HG02588 (cell line): ENCODE measurements around the gene NQO1.
"Not testable (repeated sequence)": the region's sequence is repeated elsewhere in the genome, so short reads cannot be mapped to it uniquely, and the experiment has no call there.

Experiments
- ATAC-seq: cut with Tn5 transposase; IDR thresholded peaks from one replicate; pipeline ENCODE4 v1.9.1; 2021; ENCODE audit warnings: mild to moderate bottlenecking, moderate library complexity; ENCODE audit not compliant: unreplicated experiment

Gene NQO1

GRCh38 chr16:69744363-69745231 lies 18.2 kb upstream of the NQO1 start:
- ATAC-seq = no peak

GRCh38 chr16:69741951-69742904 lies 15.9 kb upstream of the NQO1 start:
- ATAC-seq = no peak

- no peak for ATAC-seq
Observed at GRCh38 chr16:69741519-69741918, 15.2 kb upstream of the NQO1 start.

- no peak for ATAC-seq
Observed at GRCh38 chr16:69732101-69732500, 5.7 kb upstream of the NQO1 start.

DNA sequence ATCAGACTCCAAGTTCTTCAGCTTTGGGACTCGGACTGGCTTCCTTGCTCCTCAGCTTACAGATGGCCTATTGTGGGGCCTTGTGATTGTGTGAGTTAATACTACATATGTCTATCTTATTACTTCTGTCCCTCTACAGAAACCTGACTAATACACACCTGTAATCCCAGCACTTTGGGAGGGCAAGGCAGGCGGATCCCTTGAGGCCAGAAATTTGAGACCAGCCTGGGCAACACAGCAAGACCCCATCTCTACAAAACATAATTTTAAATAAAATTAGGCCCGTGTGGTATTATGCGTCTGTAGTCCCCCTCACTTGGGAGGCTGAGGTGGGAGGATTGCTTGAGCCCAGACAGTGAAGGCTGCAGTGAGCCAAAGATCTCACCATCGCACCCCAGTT lies 4.9 kb upstream of the NQO1 start:
- not testable (repeated sequence) for ATAC-seq

GRCh38 chr16:69729030-69729429 lies 2.7 kb upstream of the NQO1 start:
- not testable (repeated sequence) for ATAC-seq

DNA sequence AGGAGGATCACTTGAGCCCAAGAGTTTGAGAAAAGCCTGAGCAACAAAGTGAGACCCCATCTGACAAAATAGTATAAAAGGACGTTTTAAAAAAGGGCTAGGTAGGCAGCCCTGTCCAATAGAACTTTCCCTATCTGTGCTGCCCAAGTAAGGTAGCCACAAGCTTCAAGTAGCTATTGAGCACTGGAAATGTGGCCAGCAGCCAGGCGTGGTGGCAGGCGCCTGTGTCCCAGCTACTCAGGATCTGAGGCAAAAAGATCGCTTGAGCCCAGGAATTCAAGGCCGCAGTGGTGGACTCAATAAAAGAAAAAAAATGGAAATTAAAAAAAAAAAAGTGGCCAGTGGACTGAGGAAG lies 1.5 kb upstream of the NQO1 start:
- no peak for ATAC-seq

- no peak for ATAC-seq
Observed at GRCh38 chr16:69725480-69726312, 664 bp downstream of the NQO1 start.

- no peak for ATAC-seq
Observed at GRCh38 chr16:69724981-69725479, 1.3 kb downstream of the NQO1 start.

- no peak for ATAC-seq
Observed at GRCh38 chr16:69724414-69724873, 1.9 kb downstream of the NQO1 start.

DNA sequence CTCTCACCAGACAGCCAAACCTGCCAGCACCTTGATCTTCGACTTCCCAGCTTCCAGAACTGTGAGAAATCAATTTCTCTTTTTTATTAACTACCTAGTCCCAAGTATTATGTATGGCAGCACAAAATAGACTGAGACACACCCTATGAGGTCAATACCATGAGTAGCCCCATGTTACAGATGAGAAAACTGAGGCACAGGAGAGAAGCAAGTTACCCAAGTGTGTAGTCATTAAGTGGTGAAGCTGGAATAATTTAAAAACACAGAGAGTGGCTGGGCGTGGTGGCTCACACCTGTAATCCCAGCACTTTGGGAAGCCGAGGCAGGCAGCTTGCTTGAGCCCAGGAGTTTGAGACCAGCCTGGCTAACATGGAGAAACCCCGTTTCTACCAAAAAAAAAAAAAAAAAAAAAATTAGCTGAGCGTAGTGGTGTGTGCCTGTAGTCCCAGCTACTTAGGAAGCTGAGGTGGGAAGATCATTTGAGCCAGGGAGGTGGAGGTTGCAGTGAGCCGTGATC lies 4.9 kb downstream of the NQO1 start:
- no peak for ATAC-seq

- ATAC-seq = no peak
Observed at GRCh38 chr16:69720822-69721430, 5.4 kb downstream of the NQO1 start.

- no peak for ATAC-seq
Observed at GRCh38 chr16:69718111-69718764, 8.1 kb downstream of the NQO1 start.

DNA sequence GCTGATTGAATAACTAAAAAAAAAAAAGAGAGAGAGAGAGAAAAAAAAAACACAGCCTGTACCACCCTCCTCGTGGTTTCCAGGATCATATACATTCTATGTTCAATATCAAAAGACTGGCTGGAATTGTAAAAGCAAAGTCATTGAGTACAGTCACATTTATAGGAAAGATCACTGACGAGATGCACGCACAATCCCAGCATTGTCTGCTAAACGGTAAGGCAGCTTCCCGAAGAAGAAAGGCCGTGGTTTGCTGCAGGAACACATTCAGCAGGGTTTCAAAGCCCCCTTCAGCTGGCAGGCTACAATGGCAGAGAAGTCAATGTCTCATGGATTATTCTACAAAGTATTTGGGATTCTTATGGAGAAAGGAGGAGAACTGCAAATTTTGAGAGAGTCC lies 9.3 kb downstream of the NQO1 start:
- no peak for ATAC-seq

- ATAC-seq = no peak
Observed at GRCh38 chr16:69712914-69713581, 13.3 kb downstream of the NQO1 start.

- ATAC-seq = no peak
Observed at GRCh38 chr16:69712277-69712676, 14.1 kb downstream of the NQO1 start.

DNA sequence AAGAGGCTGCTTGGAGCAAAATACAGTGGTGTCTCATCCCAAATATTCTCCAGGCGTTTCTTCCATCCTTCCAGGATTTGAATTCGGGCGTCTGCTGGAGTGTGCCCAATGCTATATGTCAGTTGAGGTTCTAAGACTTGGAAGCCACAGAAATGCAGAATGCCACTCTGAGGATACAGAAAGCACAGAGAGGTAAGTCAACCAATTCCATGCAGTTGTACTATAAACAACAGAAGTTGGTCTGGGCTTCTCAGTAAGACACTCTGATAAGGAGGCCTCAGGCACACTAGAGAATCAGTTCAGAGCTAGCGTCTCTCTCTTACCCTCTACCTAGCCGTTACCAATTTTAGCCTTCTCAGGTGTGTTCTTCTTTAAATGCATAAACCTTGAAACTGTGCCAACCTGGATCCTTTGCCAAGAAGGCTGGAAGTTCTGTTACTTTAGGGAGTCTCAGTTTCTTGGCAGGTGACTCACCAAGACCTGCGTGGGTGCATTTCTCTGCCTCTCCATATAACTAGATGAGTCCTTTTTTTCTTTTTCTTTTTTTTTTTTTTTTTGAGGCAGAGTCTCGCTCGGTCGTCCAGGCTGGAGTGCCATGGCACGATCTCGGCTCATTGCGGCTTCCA lies 15.1 kb downstream of the NQO1 start:
- ATAC-seq = no peak

DNA sequence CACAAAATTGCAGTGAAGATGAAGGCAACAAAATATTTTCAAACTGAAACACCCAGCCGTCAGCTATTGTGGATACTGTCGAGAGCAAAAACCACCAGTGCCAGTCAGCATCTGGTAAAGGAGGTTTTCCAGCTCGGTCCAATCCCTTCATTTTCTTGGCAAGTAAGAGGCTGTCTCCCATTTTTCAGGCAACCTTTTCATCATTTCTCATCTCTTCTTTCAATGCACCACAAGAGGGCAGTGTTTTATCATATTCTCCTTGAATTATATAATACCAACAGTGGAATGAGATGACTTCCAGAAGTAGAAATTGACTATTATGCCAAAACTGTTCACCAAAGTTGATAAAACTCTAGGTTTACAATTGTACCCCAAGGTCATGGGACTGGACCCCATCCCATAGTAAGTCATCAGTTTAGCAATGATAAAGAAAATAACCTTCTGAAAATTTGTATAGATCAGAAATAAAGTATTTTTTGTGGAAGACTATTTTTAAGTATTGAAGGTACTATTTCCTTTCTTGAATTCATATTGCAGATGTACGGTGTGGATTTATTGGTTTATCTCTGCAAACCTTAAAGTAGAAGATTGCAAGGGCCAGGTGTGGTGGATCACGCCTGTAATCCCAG lies 16.8 kb downstream of the NQO1 start:
- ATAC-seq = no peak
